GM18867 (cell line): ENCODE results near the gene DDX1.

Experiments
- ATAC-seq: cut with Tn5 transposase; IDR thresholded peaks from one replicate; pipeline ENCODE4 v1.9.1; 2021; ENCODE audit warnings: mild to moderate bottlenecking, moderate library complexity; ENCODE audit not compliant: unreplicated experiment

DDX1 gene

DNA sequence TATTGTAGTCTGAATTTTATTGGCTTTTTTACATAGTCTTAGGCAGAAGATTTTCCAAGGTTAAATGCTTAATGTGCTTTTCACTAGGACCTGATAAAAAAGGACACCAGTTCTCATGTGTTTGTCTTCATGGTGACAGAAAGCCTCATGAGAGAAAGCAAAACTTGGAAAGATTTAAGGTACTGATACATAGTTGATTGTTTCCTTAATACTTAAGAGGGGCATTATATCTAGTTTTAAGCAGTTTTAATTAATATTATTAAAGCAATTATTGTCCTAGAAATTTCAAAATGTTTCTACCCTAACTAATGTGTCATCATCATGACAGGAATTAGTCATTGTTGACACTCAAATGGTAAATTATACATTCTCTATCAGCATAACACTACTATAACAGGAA, 35.3 kb downstream of the DDX1 start:
- ATAC-seq, result no peak

DNA sequence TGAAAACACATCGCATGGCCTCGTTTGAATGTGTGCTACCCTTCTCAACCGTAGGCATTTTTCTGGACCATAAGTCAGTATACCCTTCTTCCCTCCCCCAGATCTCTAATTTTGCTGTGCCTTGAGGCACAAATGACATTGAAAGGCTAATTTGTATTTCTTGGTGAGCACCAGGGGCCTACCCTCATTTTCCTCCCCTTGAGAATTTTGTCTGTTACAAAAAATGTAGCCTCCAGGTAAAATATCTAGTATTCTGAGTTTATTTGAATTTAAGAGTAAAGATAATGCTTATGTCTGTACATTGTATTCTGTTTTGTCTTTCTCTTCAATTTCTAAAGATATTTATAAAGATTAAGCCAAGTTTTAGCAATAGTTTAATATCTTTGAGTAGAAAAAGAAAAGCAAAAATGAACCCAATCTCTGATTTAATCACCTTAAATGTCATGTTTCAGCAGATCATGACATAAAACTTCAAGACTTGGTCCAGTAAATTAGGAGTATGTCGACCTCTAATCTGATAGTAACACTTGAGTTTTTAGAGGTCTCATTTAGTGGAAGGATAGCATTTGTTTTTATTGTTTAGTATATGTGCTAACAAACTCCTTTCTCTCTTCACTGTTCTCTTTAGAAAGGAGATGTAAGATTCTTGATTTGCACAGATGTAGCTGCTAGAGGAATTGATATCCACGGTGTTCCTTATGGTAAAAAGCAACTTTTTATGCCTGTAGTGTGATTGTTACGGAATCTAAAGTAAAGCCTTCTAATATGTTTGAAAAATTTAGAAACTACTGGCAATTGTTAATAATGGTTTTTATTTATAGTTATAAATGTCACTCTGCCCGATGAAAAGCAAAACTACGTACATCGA, 36.4 kb downstream of the DDX1 start:
- ATAC-seq, result no peak

DNA sequence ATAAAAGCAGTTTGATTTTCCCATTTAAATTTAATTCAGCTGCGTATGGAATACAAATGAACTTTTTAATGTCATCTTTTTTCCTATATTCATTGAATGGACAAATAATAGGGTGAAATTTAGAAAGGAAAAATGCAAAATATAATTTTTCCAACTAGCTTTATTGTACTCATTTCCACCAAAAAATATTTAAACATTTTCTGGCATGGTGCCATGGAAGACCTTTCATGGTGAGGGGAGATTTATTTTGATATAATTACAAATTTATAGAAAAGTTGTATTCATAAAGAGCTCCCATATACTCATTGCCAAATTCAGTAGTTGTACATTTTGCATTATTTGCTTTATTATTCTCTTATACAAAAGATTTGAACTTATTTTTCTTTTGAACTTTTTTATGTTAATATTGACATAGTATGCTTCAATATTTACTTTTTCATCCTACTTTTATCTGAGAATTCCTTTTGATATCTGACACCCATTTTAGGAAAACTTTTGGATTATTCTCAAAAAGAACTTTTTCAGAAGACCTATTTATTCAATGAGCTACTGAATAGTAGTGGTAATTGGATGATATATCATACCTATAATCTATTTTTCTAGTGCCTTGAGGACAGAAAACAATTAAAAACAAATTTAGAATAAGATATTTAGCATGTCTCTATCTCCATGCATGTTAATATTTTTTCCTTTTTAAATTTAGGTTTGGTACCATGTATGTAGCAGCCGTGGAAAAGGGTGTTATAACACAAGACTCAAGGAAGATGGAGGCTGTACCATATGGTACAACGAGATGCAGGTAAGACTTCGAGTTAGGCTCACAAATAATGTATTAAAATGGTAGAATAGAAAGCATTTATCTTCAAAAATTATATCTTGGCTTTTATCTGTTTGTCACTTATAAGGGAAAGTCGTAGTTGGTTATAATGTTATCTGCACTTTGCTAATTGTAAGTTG, 37.5 kb downstream of the DDX1 start:
- ATAC-seq, result no peak

DNA sequence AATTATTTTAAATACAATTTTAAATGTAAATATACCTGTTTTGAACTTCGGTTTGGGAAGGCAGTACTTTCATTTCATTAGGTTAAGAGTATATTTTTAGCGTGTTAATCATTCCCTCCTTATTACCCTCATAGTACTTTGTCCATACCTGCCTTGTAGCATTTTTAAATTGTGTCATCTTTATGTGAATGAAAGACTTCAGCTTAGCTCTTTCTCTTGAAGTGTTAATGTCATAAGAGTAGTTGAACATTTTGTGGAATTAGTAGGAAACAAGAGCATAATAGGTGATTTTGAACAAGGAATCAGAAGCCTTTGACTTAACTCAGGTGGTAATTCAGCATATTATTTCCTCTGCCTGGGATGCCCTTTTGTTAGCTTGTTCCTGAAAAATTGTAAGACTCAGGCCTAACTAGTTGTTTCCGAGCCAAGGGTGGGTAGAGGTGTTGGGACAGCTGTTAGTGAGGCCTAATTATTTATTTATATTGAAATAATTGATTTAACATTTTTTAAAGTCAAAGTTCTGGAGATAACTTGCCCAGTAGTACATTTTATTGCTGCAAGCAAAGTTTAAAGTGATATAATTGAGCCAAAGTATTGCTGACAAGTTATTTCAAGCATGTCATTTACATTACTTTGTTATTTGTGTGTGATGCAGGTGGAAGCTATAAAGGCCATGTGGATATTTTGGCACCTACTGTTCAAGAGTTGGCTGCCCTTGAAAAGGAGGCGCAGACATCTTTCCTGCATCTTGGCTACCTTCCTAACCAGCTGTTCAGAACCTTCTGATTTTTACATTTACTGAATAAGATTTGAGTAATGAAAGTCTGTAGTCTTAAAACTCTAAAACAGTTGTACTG, 38.7 kb downstream of the DDX1 start:
- ATAC-seq, result no peak

DNA sequence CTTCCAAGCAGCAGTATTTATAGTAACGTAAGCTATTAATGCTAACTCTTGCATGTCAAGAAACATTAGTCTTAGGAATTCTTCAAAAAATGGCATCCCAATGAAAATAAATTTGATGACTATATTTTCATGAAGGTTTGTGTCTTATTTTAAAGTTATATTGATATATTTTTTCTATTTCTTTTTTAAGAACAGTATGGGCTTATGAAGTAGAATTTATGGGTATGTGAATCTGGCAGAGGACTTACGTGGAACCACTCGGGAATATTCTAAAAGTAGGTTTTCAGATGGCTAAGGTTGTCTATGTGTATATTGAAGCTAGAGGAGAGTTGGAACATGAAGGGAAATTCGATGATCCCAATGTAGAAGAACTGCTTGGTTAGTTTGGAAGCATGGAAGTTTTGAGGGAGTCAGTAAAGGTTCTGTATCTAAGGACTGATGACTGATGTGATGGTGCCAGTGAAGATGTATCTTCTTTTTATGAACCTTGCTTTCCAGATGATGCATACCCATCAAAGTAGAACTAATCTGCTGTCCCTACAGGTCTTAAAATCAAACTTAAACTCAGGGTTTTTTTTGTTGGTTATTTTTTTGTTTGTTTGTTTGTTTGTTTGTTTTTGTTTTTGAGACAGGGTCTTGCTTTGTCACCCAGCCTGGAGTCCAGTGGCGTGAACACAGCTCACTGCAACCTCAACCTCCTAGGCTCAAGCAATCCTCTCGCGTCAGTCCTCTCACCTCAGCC, 39.5 kb downstream of the DDX1 start:
- no peak for ATAC-seq

DNA sequence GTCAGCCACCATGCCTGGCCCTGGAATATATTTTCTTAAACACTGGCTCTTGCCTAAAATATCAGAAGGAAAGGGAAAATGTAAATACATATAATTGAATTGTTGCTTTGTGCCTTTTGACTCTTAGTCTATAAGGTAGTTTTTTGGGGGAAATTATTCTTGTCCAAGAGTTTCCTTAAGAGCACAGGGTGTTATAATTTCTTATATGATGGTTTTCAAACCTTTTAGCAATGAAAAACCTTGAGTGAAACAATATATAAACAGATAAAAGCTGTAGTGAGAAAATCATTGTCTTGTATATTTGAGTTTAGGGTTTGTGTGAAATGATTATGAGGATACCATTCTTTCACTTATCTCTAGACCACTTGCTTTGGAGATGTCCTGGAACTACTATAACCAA, 40.2 kb downstream of the DDX1 start:
- no peak for ATAC-seq

DNA sequence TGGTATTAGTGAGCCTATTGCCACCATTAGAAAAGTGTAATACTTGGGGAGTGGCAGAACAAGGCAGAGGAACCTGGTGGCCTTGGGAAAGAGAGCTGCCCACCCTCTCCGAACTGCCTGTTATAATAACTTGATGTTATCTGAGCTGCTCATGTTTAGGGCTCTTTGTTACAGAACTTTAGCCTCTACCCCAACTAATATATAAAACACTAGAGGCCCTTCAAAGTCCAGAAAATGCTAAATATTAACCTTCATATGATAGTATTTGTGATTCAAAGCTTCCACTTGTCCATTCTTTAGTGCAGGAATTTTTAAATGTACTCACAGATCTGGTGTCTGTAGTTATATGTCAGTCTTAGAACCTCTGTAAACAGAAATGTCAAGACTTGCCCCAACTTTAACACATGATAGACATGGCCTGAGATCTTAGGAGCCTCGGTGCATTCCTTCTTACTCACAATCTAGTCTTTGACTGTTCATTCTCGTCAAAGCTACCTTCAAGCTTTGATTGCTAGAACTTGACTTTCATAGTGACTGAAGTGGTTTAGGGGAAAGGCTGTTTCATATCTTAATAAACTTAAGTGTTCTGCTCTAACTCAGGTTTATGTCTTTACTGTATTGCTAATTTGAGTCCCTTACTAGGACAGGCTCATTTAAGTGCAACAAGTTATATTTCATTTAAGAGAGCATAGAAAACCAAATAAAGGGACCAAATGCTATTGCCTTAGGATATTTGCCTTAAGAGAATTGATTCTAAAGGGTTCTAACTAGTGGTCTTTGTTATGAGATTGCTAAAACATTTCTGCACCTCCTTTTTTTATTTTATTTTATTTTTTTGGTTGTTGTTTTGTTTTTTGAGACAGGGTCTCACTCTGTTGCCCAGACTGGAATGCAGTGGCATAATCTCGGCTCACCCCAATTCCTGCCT, 41.6 kb downstream of the DDX1 start:
- no peak for ATAC-seq

DNA sequence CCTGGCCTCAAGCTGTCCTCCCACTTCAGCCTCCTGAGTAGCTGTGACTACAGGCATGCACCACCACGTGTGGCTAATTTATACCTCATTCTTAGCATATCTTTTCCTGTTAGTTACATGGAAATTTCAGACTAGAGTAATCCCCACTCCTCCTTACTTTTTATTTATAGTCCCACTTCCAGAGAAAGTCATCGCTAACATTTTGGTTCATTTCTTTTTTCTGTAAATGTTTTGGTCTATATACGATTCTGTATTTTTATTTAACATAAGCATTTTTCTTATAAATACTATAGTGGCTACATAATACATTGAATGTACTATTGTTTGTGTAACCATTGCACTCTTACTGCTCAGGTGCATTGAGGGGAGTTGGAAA, 42.3 kb downstream of the DDX1 start:
- no peak for ATAC-seq

DNA sequence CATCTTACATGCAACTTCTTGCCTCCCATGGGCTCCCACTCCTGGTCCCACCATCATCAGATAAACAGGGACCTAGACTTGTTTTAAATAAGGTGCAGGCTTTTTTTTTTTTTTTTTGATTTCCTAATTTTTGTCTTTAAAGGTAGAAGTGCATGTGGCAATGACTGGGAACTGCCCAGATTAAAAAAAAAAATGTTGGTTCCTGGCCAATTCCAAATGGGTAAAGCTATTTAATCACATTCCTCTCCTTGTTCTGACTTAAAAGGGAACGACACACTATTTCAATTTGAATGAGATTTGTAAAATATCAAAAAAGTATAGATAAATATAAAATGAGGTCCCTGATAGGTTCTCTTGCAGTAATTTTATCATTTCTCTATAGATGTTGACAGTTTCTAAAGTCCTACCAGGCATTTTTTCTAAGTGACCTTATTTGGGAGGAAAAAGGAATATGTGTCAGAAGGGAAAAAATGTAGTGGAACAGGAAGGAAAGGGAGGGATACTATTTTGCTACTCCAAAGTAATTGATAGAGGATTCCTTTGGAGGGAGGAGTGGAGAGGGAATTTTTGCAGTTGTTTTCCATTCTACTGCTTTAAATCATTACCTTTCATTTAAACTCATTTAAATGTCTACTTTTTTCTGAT, 43.3 kb downstream of the DDX1 start:
- no peak for ATAC-seq

DNA sequence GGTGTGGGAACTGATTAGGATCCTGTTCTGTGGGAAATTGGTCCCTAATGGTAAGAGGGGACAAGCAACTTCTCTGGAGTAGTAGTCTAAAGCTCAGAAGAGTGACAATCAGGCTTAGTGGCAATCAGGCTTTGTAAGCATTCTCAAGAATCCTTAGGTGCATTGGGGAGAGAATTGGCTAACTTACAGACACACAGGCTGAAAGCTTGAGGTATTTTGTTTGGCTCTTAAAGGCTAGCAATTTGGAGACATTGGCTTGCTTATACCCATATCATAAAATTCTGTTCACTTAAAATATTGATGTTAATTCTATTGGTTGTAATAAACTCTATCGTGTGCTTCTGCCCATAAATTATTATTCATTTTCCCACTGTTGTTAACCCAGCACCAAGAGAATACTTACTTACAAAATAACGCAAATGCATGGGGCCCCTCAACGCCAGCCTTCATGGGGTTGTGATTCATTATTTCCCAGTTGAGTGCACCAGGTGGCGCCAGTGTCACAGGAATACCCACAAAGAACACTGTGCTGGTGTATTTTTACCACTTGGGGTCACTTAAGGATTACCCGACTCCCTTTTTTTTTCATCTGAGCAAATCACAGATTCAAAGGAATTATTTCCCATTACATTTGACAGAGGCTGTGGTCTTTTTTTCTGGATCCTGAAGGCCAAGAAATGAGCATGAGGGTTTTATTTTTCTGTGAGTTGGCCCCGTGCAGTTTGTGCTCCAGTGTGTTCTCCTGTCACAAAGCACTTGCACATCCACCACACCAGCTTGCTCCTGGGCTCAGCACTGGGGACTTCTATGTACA, 45.5 kb downstream of the DDX1 start:
- peak; percentile 95 for ATAC-seq

DNA sequence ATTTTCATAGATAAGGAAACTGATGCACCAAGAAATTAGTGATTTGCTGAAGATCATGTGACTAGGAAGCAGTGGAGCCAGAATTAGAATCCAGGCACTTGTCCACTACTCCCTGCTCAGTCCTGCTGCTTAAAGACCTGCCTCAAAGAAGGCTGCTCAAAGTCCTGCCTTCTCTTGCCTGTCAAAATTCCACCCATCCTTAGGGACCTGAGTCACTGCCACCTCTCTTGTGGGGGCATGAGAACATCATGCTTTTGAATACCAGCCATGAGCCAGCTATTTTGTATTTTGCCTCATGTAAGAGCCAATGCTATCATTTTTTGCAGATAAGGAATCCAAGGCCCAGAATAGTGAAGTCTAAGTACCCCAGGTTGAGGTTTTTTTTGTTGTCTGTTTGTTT, 47.1 kb downstream of the DDX1 start:
- ATAC-seq, result no peak

DNA sequence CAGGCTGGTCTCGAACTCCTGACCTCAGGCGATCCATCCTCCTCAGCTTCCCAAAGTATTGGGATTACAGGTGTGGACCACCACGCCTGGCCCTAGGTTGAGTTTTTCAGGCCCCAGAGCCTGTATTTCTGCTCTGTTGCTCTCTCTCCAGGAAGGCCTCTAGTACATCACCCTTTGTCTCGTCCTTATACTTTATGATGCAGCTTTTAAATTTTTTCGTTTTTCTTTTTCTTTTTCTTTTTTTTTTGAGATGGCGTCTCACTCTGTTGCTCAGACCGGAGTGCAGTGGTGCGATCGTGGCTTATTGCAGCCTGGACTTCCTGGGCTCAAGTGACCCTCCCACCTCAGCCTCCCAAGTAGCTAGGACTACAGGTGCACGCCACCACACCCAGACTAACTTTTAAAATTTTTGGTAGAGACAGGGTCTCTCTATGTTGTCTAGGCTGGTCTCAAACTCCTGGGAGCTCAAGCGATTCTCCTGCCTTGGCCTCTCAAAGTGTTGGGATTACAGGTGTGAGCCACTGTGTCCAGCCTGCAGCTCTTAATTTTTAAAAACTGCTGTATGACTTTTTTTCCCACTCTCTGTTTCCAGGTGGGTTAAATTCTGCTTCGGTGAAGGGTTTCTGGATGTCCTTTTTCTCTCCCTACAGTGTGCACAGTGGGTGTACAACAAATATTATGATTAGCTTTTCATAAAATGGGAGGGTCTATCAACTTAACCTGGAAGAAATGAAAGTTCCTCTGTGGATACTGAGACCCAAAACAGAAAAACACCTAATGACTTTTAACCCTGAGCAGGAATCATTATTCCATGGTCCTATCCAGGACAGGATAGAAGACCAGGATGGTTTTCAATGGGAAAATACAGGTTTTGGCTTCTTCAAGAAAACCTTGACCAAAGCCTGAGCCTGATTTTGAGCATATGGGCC, 47.9 kb downstream of the DDX1 start:
- no peak for ATAC-seq

DNA sequence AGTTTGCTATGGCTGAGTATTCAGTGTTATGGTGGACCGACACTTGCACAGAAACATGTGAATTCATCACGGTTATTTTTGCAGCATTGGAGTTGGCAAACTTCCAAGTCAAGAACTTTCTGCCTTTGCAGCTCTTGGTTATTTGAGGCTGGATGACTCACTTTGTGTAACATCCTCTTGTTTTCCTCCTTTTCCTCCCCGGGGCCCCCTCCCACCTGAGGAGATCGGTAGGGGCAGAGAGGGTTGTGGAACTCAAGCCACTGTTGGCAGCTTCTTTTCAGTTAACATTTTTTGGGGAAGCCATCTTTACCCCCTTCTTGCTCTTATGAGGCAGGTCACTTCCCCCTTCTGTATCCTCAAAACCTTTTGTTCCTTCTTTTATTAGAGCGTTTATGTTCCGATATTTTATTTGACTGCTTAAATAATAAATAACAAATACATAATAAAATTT, 48.6 kb downstream of the DDX1 start:
- ATAC-seq, result no peak

DNA sequence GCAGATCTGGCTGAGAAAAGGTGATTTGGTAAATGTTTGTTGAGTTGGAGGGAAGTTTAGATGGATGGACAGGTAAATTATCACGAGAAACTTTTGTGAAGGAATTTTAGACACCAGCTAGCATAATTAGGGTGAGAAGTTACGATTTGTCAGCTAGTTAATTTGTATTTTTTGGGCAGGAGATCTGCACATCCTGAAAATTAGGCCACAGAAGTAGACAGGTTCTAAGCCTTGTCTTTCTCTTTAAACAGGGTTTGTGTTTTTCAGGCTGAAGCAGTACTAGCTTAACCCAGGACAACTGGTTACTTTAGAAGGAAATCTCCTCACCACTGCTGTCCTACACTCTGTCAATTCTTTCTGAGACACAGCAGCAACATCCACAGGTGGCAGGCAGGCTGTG, 49.1 kb downstream of the DDX1 start:
- no peak for ATAC-seq

DNA sequence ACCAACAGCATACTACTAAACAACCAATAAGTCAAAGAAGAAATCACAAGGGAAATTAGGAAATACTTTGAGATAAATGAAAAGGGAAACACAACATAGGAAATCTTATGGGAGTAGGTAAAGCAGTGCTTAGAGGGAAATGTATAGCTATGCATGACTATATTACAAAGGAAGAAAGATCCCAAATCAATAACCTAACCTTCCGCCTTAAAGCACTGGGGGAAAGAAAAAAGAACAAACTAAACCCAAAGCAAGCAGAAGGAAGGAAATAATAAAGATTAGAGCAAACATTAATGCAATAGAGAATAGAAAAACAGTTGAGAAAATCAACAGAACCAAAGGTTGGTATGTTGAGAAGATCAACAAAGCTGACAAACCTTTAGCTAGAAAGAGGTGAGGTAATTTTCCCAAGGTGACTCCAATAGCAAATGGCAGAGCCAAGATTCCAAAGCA, 49.9 kb downstream of the DDX1 start:
- no peak for ATAC-seq

DNA sequence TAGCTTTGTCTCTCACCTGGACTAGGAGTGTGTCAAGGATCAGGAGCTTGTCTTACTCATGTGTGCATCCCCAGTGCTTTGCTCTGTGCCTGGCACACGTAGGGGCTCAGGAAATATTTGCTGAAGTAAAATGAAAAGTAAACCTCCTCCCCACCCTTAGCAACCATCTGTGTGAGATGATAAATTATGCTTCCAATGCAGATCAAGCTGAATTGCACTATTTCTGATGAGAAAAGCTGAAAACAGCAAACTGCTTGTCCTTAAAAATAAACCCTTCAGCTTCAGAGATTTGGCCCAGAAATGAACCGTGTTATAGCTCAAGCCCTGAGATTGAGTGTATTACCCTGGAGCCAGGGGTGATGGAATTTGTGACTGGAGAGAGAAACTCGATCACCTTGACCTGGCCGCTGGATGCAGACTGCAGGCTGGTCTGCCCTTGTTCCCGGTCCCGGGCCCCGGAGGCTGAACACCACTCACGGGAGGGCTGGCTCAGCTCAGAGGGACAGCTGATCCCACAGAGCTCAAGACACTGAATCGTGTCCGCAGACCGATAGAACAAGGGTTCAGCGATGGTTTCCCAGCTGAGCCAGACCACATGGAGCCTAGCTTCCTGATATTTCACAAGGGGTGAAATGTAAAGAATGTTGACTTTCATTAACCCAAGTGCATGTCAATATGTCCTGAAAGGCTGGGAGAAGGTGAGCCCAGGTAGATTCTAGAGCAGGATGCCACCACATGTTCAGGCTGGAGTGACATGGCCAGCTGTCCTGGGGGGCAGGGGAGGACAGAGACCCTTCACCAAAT, 50.5 kb downstream of the DDX1 start:
- ATAC-seq, result no peak
